GM06990 (cell line): ENCODE results near the gene NDUFA12.

Experiments
- DNase-seq: peaks from one replicate; pipeline ENCODE4 v3.0.0-alpha.2; 2011; ENCODE audit not compliant: insufficient read length; ENCODE audit errors: extremely low read depth
- H3K27me3 ChIP-seq: replicated peaks from 2 replicates; pipeline ENCODE4 v1.6.0; 2011; ENCODE audit warnings: low read length; ENCODE audit not compliant: control insufficient read depth, insufficient read depth
- H3K36me3 ChIP-seq: 2 replicates; pipeline ENCODE4 v1.5.1; 2011; ENCODE audit warnings: low read length; ENCODE audit not compliant: control insufficient read depth, insufficient read depth
- H3K4me3 ChIP-seq: replicated peaks from 2 replicates; pipeline ENCODE4 v1.5.1; 2011; ENCODE audit warnings: low read depth, mild to moderate bottlenecking, control low read depth, low read length
- TF ChIP-seq, protein P1 (sequence below): IDR thresholded peaks from 2 replicates; pipeline ENCODE4 v1.5.1; 2011; ENCODE audit warnings: low read length, control low read depth, mild to moderate bottlenecking, inconsistent platforms; ENCODE audit not compliant: insufficient read depth, poor library complexity, severe bottlenecking

NDUFA12 gene

DNA sequence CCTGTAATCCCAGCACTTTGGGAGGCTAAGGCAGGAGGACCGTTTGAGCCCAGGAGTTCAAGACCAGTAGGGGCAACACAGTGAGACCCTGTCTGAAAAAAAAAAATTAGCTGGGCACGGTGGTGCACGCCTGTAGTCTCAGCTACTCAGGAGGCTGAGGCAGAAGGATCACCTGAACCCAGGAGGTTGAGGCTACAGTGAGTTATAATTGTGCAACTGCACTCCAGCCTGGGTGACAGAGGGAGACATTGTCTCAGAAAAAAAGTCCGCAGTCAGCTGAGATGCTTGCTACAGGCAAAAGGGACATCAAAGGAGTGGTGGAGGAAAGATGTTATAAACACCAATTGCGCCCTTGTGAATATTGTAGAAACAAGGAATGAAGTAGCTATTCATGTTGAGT lies 77.8 kb downstream of the NDUFA12 start:
- Histone ChIP-seq H3K36me3 (no peaks in the 10 kb centered on the region), H3K27me3 (no peaks in the 10 kb centered on the region), H3K4me3 (no peak overlapping the region)
- no peak for DNase-seq
- TF ChIP-seq, protein P1, sequence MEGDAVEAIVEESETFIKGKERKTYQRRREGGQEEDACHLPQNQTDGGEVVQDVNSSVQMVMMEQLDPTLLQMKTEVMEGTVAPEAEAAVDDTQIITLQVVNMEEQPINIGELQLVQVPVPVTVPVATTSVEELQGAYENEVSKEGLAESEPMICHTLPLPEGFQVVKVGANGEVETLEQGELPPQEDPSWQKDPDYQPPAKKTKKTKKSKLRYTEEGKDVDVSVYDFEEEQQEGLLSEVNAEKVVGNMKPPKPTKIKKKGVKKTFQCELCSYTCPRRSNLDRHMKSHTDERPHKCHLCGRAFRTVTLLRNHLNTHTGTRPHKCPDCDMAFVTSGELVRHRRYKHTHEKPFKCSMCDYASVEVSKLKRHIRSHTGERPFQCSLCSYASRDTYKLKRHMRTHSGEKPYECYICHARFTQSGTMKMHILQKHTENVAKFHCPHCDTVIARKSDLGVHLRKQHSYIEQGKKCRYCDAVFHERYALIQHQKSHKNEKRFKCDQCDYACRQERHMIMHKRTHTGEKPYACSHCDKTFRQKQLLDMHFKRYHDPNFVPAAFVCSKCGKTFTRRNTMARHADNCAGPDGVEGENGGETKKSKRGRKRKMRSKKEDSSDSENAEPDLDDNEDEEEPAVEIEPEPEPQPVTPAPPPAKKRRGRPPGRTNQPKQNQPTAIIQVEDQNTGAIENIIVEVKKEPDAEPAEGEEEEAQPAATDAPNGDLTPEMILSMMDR, result no peak

DNA sequence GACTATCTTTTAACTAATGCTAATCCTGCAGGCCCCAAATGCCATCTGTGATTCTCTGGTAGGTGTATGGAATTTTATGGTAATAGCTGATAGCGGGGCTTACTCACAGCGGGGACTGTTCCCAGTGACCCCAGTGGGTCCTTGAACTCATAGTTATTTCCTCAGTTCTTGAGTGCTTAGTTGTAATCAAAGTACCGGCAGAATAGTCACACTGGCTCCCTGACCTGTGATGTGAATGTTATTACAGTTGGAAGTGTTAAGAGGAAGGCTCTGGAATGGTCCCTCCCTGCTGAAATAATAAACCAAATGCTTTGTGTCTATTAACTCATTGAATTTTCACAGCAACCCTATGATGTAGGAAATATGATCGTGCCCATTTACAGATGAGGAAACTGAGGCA lies 78.3 kb downstream of the NDUFA12 start:
- H3K27me3 ChIP-seq, result no peaks in the 10 kb centered on the region
- no peak overlapping the region for H3K4me3 ChIP-seq
- TF ChIP-seq, protein P1, result no peak
- H3K36me3 ChIP-seq, result no peaks in the 10 kb centered on the region
- no peak for DNase-seq

DNA sequence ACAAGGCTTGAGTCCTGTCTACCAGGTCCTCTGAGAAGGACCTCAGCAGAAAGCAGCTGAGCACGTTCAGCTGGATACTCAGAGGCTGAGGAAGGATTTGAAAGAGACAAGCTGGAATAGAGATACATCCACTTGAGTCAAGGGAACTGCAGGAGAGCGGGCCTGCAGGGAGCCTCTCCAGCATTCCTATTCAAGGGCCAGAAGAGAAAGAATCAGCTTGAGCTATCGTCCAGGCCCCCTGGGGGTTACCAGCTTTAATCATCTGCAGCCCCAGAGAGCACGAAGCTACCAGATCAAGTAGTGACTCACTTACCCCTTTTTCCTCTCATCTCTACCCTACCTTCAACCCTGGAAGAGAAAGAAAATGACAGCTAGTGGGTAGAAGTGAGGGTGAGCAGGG lies 80.9 kb downstream of the NDUFA12 start:
- DNase-seq, result no peak
- Histone ChIP-seq H3K27me3 (no peaks in the 10 kb centered on the region), H3K4me3 (no peak overlapping the region), H3K36me3 (no peaks in the 10 kb centered on the region)
- TF ChIP-seq, protein P1, result no peak
